Measurements from ENCODE around the gene PIP5KL1. TPM values are rescaled to one million over a fixed set of nuclear protein-coding genes. Genes with fewer than 3 reads are reported as not detected.

PIP5KL1 gene
- polyA plus RNA-seq, 1 donor from 2014 or later, result 3.4 TPM

GRCh38 chr9:127937388-127938297, 7.1 kb upstream of the PIP5KL1 start, which contains the start of gene DPM2:
Gene DPM2, minus strand, starts transcription at chr9:127937854. Its CDS starts 34 bp downstream, at chr9:127937820.
- Histone ChIP-seq H3K36me3 (ENCODE audit: insufficient read depth, low read length) (no peaks in the 10 kb centered on the region), H3K27ac (ENCODE audit: low read length) (peak within 1 kb of the TSS; percentile 16), H3K9me2 (ENCODE audit: insufficient read depth, low read length) (no peaks in the 10 kb centered on the region), H2AFZ (ENCODE audit: low read depth, low read length) (peak within 1 kb of the TSS; percentile 69), H3F3A (ENCODE audit: insufficient read depth, low read length, poor library complexity, severe bottlenecking) (no peaks in the 10 kb centered on the region), H3K9me3 (ENCODE audit: low read length) (no peaks in the 10 kb centered on the region), H4K20me1 (ENCODE audit: insufficient read depth) (no peaks in the 10 kb centered on the region), H3K4me3 (ENCODE audit: low read length) (peak within 1 kb of the TSS; percentile 92), H3K9ac (ENCODE audit: low read length) (peak within 1 kb of the TSS; percentile 65), H3K4me2 (ENCODE audit: low read length) (peak within 1 kb of the TSS; percentile 95), H3K27me3 (ENCODE audit: insufficient read depth, low read depth, low read length) (no peaks in the 10 kb centered on the region), H3K79me2 (replicated peaks; ENCODE audit: insufficient read depth, low read length) (peaks cover 11% of the 10 kb centered on the region)
- peak; percentile 82 for TF ChIP-seq MXI1 (conservative IDR thresholded peaks at IDR 0.05; ENCODE audit: poor library complexity, severe bottlenecking)
- TF ChIP-seq EZH2 (IDR thresholded peaks at IDR 0.05; ENCODE audit: borderline replicate concordance, insufficient read depth, low read length, poor library complexity, severe bottlenecking), result no peak
- TF ChIP-seq SMC3 (conservative IDR thresholded peaks at IDR 0.05; ENCODE audit: poor library complexity), result no peak
- peak; percentile 70 for TF ChIP-seq POLR2AphosphoS5 (IDR thresholded peaks at IDR 0.05)
- TF ChIP-seq EP300 (conservative IDR thresholded peaks at IDR 0.05; ENCODE audit: poor library complexity, severe bottlenecking), result no peak

- Histone ChIP-seq H3K9me2 (ENCODE audit: insufficient read depth, low read length) (no peaks in the 10 kb centered on the region), H3K36me3 (ENCODE audit: insufficient read depth, low read length) (no peaks in the 10 kb centered on the region), H3K4me2 (ENCODE audit: low read length) (peak overlapping the region; percentile 95), H3K27me3 (ENCODE audit: insufficient read depth, low read depth, low read length) (no peaks in the 10 kb centered on the region), H4K20me1 (ENCODE audit: insufficient read depth) (no peaks in the 10 kb centered on the region), H3K27ac (ENCODE audit: low read length) (no peak overlapping the region), H3K9me3 (ENCODE audit: low read length) (no peaks in the 10 kb centered on the region), H3K4me3 (ENCODE audit: low read length) (peak overlapping the region; percentile 92), H3F3A (ENCODE audit: insufficient read depth, low read length, poor library complexity, severe bottlenecking) (no peaks in the 10 kb centered on the region), H2AFZ (ENCODE audit: low read depth, low read length) (no peak overlapping the region), H3K9ac (ENCODE audit: low read length) (peak overlapping the region; percentile 65), H3K79me2 (replicated peaks; ENCODE audit: insufficient read depth, low read length) (peaks cover 11% of the 10 kb centered on the region)
- no peak for TF ChIP-seq POLR2AphosphoS5 (IDR thresholded peaks at IDR 0.05)
- no peak for TF ChIP-seq MXI1 (conservative IDR thresholded peaks at IDR 0.05; ENCODE audit: poor library complexity, severe bottlenecking)
- TF ChIP-seq EZH2 (IDR thresholded peaks at IDR 0.05; ENCODE audit: borderline replicate concordance, insufficient read depth, low read length, poor library complexity, severe bottlenecking), result no peak
- TF ChIP-seq CTCF (IDR thresholded peaks at IDR 0.05; ENCODE audit: poor library complexity, severe bottlenecking), result no peak
- no peak for TF ChIP-seq EP300 (conservative IDR thresholded peaks at IDR 0.05; ENCODE audit: poor library complexity, severe bottlenecking)
- TF ChIP-seq RAD21 (conservative IDR thresholded peaks at IDR 0.05), result no peak
Measured at GRCh38 chr9:127937056-127937387, 6.4 kb upstream of the PIP5KL1 start.

GRCh38 chr9:127936347-127936852, 5.8 kb upstream of the PIP5KL1 start:
- Histone ChIP-seq H3K9ac (ENCODE audit: low read length) (peak overlapping the region; percentile 65), H4K20me1 (ENCODE audit: insufficient read depth) (no peaks in the 10 kb centered on the region), H3K27me3 (ENCODE audit: insufficient read depth, low read depth, low read length) (no peaks in the 10 kb centered on the region), H3K4me3 (ENCODE audit: low read length) (peak overlapping the region; percentile 92), H3K9me2 (ENCODE audit: insufficient read depth, low read length) (no peaks in the 10 kb centered on the region), H3F3A (ENCODE audit: insufficient read depth, low read length, poor library complexity, severe bottlenecking) (no peaks in the 10 kb centered on the region), H2AFZ (ENCODE audit: low read depth, low read length) (no peak overlapping the region), H3K79me2 (replicated peaks; ENCODE audit: insufficient read depth, low read length) (peaks cover 11% of the 10 kb centered on the region), H3K9me3 (ENCODE audit: low read length) (no peaks in the 10 kb centered on the region), H3K4me2 (ENCODE audit: low read length) (peak overlapping the region; percentile 95), H3K27ac (ENCODE audit: low read length) (no peak overlapping the region), H3K36me3 (ENCODE audit: insufficient read depth, low read length) (no peaks in the 10 kb centered on the region)
- TF ChIP-seq EZH2 (IDR thresholded peaks at IDR 0.05; ENCODE audit: borderline replicate concordance, insufficient read depth, low read length, poor library complexity, severe bottlenecking), result no peak
- no peak for TF ChIP-seq REST (IDR thresholded peaks at IDR 0.05; ENCODE audit: borderline replicate concordance)
- TF ChIP-seq RAD21 (conservative IDR thresholded peaks at IDR 0.05), result no peak
- TF ChIP-seq POLR2AphosphoS5 (IDR thresholded peaks at IDR 0.05), result no peak
- TF ChIP-seq MXI1 (conservative IDR thresholded peaks at IDR 0.05; ENCODE audit: poor library complexity, severe bottlenecking), result no peak
- no peak for TF ChIP-seq SMC3 (conservative IDR thresholded peaks at IDR 0.05; ENCODE audit: poor library complexity)
- TF ChIP-seq TAF1 (IDR thresholded peaks at IDR 0.05; ENCODE audit: low read depth), result no peak
- TF ChIP-seq EP300 (conservative IDR thresholded peaks at IDR 0.05; ENCODE audit: poor library complexity, severe bottlenecking), result no peak
- TF ChIP-seq CTCF (IDR thresholded peaks at IDR 0.05; ENCODE audit: poor library complexity, severe bottlenecking), result no peak

Measured in neural cell (in vitro differentiated cells).